8988T (cell line): ENCODE results near the gene OR6J1.
"Not testable (repeated sequence)": the region's sequence is repeated elsewhere in the genome, so short reads cannot be mapped to it uniquely, and the experiment has no call there.

Experiments used
- DNase-seq: peaks from one replicate; pipeline ENCODE4 v3.0.0; 2011

Gene OR6J1

DNA sequence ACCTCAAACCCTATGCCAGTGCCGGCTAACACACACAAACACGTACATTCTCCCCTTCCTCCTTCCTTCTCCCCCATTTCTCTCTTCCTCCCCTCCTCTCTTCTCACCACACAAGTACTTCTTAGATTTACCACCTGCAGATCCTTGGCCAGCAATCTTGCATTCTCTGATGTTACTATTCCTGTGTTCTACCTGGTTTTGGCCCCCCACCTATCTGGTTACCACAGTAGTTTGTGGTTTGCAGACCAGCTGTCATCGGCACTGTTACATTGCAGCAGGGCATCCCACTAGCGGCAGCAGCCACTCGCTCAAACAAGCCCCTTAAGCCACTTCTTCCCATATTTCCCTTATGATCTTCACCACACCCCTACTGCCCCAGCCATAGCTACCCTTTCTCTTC is 42.2 kb downstream of the OR6J1 start:
- no peak for DNase-seq

- DNase-seq, result no peak
Observed at GRCh38 chr14:22601456-22601855, 42.7 kb downstream of the OR6J1 start.

DNA sequence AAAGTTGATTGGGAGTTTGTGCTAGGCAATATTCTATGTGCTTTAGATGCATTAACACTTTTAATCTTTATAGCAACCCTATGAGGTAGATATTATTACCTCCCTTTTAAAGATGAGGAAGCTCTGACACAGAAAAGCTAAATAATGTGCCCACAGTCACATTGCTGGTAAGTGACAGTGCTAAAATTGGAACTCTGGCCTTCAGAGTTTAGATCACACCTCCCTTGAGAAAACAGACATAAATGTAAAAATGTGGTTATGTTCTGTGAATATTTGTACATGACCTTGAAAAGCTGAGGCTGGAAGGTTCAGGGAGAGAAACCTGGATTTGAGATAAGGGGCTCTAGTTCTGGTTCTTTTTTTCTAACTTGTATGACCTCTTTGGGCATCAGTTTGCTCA is 44.1 kb downstream of the OR6J1 start:
- DNase-seq, result no peak

- DNase-seq, result no peak
Observed at GRCh38 chr14:22599349-22599748, 44.8 kb downstream of the OR6J1 start.

- peak; percentile 29 for DNase-seq
Observed at GRCh38 chr14:22598896-22599244, 45.3 kb downstream of the OR6J1 start.

DNA sequence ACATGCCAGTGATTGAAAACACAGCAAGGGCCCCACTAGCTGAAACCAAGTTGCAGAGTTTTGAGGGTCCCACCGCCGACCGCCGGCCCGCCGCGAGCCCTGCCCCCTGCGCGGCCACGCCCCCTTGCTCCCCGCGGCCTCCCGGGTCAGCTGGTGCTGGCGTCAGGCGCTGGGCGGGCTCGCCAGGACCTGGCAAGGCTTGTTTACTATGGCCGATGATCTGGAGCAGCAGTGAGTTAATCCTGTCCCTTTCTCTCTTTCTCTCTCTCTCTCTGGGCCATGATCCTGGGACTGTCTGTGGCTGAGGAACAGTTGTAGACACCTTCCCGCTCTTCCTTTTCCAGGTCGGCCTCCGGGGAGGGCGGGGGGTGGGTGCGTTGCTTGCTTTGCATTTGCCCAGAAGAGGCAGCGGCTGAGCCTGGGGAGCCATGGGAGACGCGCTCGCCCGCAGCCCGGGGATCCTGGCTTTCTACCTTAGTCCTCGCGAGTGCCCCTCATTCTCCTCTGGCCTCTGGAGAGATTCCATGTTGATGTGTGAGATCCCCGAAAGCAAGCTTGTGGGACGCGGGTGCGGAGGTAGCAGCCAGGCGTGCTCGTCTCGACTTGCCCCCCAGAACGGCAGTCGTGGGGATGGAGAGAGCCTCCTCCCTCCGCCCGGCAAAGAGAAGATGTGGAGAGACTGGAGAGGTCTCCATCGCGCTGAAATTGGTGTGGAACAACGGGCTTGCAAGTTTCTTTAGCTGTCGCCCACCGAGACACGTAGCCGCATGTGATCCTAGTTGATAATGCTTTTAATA is 45.9 kb downstream of the OR6J1 start, which contains the start of gene ABHD4:
Gene ABHD4, plus strand, starts transcription at position 202 of the 797 bp plus-strand sequence. Its CDS starts 7 bp downstream, at position 209.
- peak; percentile 40 for DNase-seq

DNA sequence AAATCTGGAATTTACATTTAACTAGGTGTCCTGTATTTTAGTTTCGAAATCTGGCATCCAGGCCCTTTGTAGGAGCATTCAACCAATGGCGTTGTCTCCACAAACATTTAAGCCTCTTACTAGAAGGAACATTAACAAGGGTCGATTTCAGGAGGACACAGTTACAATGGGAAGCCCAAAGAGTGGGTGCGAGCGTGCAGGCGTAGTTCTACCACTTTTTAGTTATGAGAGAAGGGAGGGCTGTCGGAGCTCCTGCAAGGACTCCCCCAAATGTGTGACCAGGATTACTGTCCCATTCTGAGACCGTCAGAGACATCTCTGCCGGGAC is 46.4 kb downstream of the OR6J1 start:
- DNase-seq, result no peak

DNA sequence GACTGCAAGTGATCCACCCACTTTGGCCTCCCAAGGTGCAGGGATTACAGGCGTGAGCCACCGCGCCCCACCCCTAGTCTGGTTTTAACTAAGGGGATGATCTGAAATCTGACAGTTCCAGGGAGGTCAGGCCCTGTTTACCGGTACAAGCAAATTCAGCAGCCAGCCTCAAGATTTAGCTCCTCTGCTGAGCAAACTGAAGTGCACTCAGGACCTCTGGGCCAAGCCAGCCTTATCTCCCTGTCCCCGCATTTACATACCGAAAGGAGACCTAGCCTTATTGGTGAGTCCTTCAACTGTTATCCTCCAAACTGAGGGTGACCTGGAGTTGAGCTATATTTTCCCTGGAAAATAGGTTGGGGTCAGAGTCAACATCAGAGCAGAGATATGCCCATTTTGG is 46.9 kb downstream of the OR6J1 start:
- no peak for DNase-seq

DNA sequence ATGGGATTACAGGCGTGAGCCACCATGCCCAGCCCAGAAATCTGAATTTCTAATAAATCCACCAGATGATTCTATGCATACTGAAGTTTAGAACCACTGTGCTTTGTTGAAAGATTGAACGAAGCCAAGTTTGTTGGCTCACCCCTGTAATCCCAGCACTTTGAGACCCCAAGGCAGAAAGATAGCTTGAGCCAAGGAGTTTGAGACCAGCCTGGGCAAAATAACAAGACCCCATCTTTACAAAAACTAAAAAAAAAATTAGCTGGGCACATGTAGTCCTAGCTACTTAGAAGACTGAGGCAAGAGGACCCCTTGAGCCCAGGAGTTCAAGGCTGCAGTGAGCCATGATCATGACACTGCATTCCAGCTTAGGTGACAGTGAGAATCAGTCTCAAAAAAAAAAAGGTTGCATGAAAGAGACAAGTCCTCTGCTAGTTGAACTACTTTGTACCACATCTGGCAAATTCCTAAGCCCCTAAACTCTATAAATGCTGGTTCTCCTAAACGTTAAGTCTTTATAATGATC is 47.7 kb downstream of the OR6J1 start:
- no peak for DNase-seq

DNA sequence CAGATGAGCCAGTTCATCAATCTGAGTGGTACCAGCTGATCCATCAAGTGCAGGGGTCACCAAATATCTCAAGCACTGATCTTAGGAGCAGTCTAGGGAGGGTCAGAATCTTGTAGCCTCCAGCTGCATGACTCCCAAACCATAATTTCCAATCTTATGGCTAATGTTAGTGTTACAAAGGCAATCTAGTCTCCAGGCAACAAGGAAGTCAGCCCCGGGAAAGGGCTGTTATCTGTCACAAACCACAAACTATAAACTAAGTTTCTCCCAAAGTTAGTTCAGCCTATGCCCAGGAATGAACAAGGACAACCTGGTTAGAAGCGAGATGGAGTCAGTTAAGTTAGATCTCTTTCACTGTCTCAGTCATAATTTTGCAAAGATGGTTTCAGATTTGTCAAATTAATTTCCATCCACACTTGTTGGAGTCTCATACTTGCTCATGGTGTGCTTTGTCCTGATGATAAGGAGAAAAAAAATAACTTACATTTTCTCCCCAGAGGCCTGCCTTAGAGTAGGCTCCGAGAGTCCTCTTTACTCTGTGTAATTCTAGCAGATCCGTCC is 49.9 kb downstream of the OR6J1 start:
- DNase-seq, result no peak

DNA sequence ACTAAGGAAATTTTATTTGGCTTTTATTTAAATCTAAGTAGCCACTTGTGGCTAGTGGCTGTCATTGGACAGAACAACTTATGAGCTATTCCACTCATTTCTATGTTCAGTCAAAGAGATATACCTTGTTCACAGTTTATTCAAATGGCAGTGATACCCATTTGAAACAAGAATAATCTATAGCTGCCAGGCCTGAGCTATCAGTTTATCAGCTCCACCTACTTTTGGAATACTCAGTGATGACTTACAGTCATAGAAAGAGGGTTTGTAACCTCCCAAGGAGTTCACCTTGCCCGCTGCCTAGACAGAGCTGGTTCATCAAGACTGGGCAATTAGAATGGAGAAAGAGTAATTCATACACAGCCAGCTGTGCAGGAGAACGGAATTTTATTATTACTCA is 50.6 kb downstream of the OR6J1 start:
- DNase-seq, result no peak

DNA sequence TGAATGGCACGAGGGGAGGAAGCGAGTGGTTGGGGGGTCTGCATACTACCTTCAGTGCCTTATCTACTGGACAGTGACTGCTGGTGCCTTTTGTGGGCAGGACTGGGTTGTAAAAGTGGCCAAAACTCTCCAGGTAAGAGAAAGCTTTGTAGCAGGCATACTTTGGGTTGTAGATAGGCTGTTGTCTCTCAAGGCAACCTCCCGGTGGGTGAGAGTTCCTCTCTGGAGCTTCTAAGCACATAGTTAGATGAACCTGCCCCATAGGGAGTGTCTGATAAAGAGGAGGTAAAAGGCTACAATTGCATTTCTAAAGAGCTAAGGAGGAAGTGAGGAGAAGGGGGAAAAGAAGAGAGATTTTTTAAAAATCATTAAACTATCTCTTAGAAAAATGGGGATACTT is 51.0 kb downstream of the OR6J1 start:
- DNase-seq, result no peak

GRCh38 chr14:22589096-22589839 is 54.9 kb downstream of the OR6J1 start, which contains the start of gene DAD1:
TSS of gene DAD1 (minus strand) at chr14:22589224. CDS start at chr14:22589157, 67 bp downstream.
- DNase-seq, result peak; percentile 84

- no peak for DNase-seq
Observed at GRCh38 chr14:22588526-22589095, 55.5 kb downstream of the OR6J1 start.

DNA sequence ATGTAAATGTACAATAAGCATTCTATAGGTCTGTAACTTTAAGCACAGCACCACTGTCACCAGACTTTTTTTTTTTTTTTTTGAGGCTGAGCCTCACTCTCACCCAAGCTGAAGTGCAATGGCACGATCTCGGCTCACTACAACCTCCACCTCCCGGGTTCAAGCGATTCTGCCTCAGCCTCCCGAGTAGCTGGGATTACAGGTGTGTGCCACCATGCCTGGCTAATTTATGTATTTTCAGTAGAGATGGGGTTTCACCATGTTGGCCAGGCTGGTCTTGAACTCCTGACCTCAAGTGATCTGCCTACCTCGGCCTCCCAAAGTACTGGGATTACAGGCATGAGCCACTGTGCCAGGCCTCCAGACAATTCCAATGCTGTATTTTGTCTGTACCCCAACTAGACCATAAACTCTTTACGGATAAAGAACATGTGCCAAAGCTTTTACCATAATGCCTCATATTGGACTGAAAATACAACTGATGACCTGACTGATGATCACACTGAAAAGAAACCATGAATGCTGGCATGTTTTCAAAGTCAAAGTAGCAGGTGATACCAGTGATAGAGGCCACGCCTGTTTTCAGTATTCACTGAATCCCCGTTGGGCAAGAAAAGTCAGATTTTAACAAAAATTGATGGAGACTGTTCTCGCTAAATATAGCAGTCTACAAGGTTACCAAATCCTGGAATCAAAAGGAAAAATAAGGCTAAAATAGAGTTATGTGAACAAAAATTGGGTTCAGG is 56.3 kb downstream of the OR6J1 start:
- not testable (repeated sequence) for DNase-seq

GRCh38 chr14:22587247-22587646 is 56.9 kb downstream of the OR6J1 start:
- no peak for DNase-seq

DNA sequence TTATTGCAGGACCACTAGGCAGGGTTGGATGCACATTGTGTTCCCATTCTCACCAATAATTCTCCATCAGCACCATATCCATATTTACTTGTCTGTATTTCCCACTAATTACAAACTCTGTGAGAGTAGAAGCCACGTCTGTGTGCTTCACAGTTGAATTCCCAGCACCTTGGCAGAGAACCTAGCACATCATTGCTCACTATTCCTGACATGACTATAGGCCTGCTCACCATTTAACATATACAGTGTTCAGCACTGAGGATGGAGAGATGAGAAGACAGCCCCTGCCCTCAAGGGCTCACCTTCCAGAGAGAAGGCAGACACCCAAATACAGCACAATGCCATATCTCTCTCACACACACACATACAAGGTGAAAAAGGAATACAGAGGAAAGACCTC is 60.2 kb downstream of the OR6J1 start:
- DNase-seq, result no peak
